Vagina (tissue), 2 donors: ENCODE measurements around the gene PPP3CA. TPM values are rescaled to one million over a fixed set of nuclear protein-coding genes. Genes with fewer than 3 reads are reported as not detected.
A peak's percentile ranks its signal among the peaks of the same experiment; 100 is the strongest.

ENCODE experiments used
- DNase-seq, 2 donors: peaks; one replicate each; pipeline ENCODE4 v3.0.0-alpha.2; 2017; ENCODE audit errors: extremely low spot score in 2 of 2
- H3K27ac ChIP-seq: fragments of 200-600 bp; sonication (generic); one replicate; pipeline ENCODE4 v1.5.1; 2019
- H3K27me3 ChIP-seq: fragments of 200-600 bp; sonication (generic); one replicate; pipeline ENCODE4 v1.5.1; 2019
- H3K36me3 ChIP-seq, 2 donors: fragments of 200-600 bp; sonication (generic); one replicate each; pipeline ENCODE4 v1.5.1; 2017 to 2019
- H3K4me1 ChIP-seq: fragments of 200-600 bp; sonication (generic); one replicate; pipeline ENCODE4 v1.5.1; 2019
- H3K4me3 ChIP-seq, 2 donors: fragments of 200-600 bp; sonication (generic); 1 replicate in 1 of 2; 2 replicates in 1 of 2; pipeline ENCODE4 v1.5.1; 2016 to 2019
- H3K9me3 ChIP-seq: fragments of 200-600 bp; sonication (generic); one replicate; pipeline ENCODE4 v1.5.1; 2019
- POLR2A ChIP-seq, 2 donors: fragments of 450-650 bp; IDR thresholded peaks; one replicate each; pipeline ENCODE4 v1.6.1; 2017; ENCODE audit warnings: antibody characterized with exemption in 2 of 2, mild to moderate bottlenecking in 2 of 2, moderate library complexity in 2 of 2
- POLR2AphosphoS5 ChIP-seq, 2 donors: sonication (generic); formaldehyde crosslinking; IDR thresholded peaks; one replicate each; pipeline ENCODE4 v1.9.0; 2017; ENCODE audit warnings: antibody characterized with exemption in 2 of 2, mild to moderate bottlenecking in 2 of 2, low read depth in 1 of 2; ENCODE audit not compliant: insufficient read depth in 1 of 2
- intact Hi-C: fragments of 100-400 bp; cut with DNase I; formaldehyde crosslinking; loops from one replicate; pipeline ENCODE4 v1.15.1; 2023
- total RNA-seq: library from RNA; depleted of rRNA; stranded (reverse); fragments of >200 nt; gene quantifications from one replicate; pipeline ENCODE4 v1.2.3, GENCODE V29; 2016
- TF ChIP-seq, protein P1 (sequence below), 3 experiments: fragments of 450-650 bp in 2 of 3; fragments of 200-600 bp in 1 of 3; sonication (generic) in 1 of 3; IDR thresholded peaks; one replicate each; pipeline ENCODE4 v1.5.1; 2017 to 2019; ENCODE audit warnings: antibody characterized with exemption in 3 of 3, mild to moderate bottlenecking in 2 of 3, moderate library complexity in 2 of 3

PPP3CA gene
- total RNA-seq, 1 donor from 2014 or later = 45.9 TPM

GRCh38 chr4:101198682-101199339, 148.5 kb downstream of the PPP3CA start:
- DNase-seq = no peak
- Histone ChIP-seq H3K27me3 (no peaks in the 10 kb centered on the region), H3K4me3 (no peak overlapping the region), H3K4me1 (peaks cover 37% of the 10 kb centered on the region), H3K36me3 (no peaks in the 10 kb centered on the region), H3K27ac (no peak overlapping the region), H3K9me3 (no peaks in the 10 kb centered on the region)
- intact Hi-C loops = no loop called here
- TF ChIP-seq, protein P1, sequence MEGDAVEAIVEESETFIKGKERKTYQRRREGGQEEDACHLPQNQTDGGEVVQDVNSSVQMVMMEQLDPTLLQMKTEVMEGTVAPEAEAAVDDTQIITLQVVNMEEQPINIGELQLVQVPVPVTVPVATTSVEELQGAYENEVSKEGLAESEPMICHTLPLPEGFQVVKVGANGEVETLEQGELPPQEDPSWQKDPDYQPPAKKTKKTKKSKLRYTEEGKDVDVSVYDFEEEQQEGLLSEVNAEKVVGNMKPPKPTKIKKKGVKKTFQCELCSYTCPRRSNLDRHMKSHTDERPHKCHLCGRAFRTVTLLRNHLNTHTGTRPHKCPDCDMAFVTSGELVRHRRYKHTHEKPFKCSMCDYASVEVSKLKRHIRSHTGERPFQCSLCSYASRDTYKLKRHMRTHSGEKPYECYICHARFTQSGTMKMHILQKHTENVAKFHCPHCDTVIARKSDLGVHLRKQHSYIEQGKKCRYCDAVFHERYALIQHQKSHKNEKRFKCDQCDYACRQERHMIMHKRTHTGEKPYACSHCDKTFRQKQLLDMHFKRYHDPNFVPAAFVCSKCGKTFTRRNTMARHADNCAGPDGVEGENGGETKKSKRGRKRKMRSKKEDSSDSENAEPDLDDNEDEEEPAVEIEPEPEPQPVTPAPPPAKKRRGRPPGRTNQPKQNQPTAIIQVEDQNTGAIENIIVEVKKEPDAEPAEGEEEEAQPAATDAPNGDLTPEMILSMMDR (IDR thresholded peaks at IDR 0.05) = no peak
- TF ChIP-seq POLR2A (IDR thresholded peaks at IDR 0.05) (no peak), POLR2AphosphoS5 (IDR thresholded peaks at IDR 0.05; ENCODE audit: insufficient read depth in 1 of 2, low read depth in 1 of 2) (no peak)

DNA sequence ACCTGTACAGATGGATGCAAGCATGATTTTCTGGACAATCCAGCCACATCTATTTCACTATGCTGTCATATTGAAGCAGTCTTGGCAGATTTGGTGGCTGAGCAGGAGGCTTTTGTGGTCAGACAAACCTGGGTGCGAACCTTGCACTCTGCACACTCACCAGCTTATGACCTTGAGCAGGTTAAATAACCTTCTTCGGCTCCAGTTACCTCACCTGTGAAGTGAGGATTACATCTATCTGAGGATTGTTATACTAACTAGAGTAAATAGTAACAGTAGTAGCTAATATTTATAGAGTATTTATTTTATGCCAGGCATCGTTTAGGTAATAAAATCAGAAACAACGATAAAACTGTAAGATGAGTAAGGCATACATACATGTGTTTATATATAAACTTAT, 150.0 kb downstream of the PPP3CA start:
- peaks cover 45% of the 10 kb centered on the region for H3K4me1 ChIP-seq
- no peaks in the 10 kb centered on the region for H3K9me3 ChIP-seq
- TF ChIP-seq POLR2A (IDR thresholded peaks at IDR 0.05) (no peak), POLR2AphosphoS5 (IDR thresholded peaks at IDR 0.05; ENCODE audit: insufficient read depth in 1 of 2, low read depth in 1 of 2) (no peak)
- TF ChIP-seq, protein P1 (IDR thresholded peaks at IDR 0.05) = no peak
- H3K4me3 ChIP-seq = no peak overlapping the region
- intact Hi-C loops = no loop called here
- H3K27ac ChIP-seq = no peak overlapping the region
- H3K27me3 ChIP-seq = no peaks in the 10 kb centered on the region
- no peaks in the 10 kb centered on the region for H3K36me3 ChIP-seq
- DNase-seq = no peak

DNA sequence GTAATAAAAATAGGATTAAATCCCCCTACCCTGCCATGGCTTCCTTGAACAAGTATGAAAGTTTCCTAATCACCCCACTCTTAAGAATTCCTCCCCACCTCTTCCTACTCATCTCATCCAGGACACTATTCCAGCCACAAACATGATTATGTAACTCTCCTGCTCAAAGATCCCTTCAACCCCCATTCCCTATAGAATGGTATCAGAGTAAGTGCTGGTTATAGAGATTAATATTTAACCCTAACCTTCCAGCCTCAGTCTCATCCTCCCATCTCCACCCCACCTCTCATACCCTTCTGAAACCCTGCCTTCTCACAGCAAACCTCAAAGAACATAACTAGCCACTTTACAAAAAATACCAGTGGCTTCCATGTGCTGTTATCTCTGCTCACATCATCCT, 155.1 kb downstream of the PPP3CA start:
- Histone ChIP-seq H3K9me3 (no peaks in the 10 kb centered on the region), H3K4me1 (peaks cover 28% of the 10 kb centered on the region), H3K36me3 (no peaks in the 10 kb centered on the region), H3K27me3 (no peaks in the 10 kb centered on the region), H3K4me3 (no peak overlapping the region), H3K27ac (peak overlapping the region; percentile 76)
- intact Hi-C loops = loop anchor here (5.0 kb wide), 1 partner anchor 155 kb away; the partner anchor contains the start of gene PPP3CA
- TF ChIP-seq, protein P1 (IDR thresholded peaks at IDR 0.05) = no peak
- TF ChIP-seq POLR2A (IDR thresholded peaks at IDR 0.05) (no peak), POLR2AphosphoS5 (IDR thresholded peaks at IDR 0.05; ENCODE audit: insufficient read depth in 1 of 2, low read depth in 1 of 2) (no peak)
- DNase-seq = no peak

GRCh38 chr4:101191302-101192098, 155.8 kb downstream of the PPP3CA start:
- intact Hi-C loops = loop anchor here (5.0 kb wide), 1 partner anchor 156 kb away; the partner anchor contains the start of gene PPP3CA
- TF ChIP-seq POLR2AphosphoS5 (IDR thresholded peaks at IDR 0.05; ENCODE audit: insufficient read depth in 1 of 2, low read depth in 1 of 2) (peak; percentile 55 to 79), POLR2A (IDR thresholded peaks at IDR 0.05) (no peak)
- TF ChIP-seq, protein P1 (IDR thresholded peaks at IDR 0.05) = no peak
- H3K36me3 ChIP-seq = no peaks in the 10 kb centered on the region
- H3K9me3 ChIP-seq = no peaks in the 10 kb centered on the region
- peak overlapping the region in 1 of 2 donors; percentile 12 for H3K4me3 ChIP-seq
- no peak for DNase-seq
- peaks cover 28% of the 10 kb centered on the region for H3K4me1 ChIP-seq
- H3K27me3 ChIP-seq = no peaks in the 10 kb centered on the region
- H3K27ac ChIP-seq = peak overlapping the region; percentile 76
